Activated CD4-positive, alpha-beta T cell treated with anti-CD3 and anti-CD28 coated beads, Interleukin-2, amount 50 U/mL, for 48 hours (primary cell): ENCODE results near the gene RELN.
A peak's percentile ranks its signal among the peaks of the same experiment; 100 is the strongest.
"Not testable (repeated sequence)": the region's sequence is repeated elsewhere in the genome, so short reads cannot be mapped to it uniquely, and the experiment has no call there.

Source experiments
- DNase-seq, 2 experiments: peaks; one replicate each; pipeline ENCODE4 v3.0.0-alpha.2; 2020

Gene RELN

DNA sequence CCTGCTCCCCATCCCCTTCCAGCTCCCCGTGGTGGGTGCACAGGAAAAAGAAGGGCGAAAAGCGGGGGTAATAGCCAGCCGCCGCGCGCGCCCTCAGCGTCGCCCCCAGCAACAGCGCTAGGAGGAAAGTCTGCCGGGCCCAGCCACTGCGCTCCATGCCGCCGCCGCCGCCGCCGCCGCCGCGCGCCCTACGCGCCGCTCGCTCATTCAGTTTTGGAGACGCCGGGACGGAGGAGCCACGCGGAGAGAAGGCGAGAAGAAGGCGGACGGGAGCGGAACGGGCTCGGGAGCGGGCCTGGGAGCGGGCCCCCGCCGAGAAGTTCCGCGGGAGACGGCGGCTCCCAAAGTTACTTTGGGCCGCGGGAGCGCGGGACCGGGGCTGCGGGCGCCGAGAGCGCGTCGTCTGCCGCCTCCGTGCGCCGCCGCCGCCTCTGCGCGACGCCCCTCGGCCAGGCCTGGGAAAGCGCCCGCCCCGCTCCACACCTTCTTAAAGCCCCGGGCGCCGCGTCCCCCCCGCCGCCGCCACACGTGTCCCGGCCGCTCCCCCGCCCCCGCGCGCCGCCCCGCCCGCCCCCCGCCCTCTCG lies at the start of gene RELN:
Gene RELN, minus strand, starts transcription at position 459 of the 585 bp plus-strand sequence. Its CDS starts 302 bp downstream, at position 157.
- peak in 1 of 2 experiments; percentile 9 for DNase-seq

GRCh38 chr7:104038136-104038535 lies 48.7 kb upstream of the RELN start:
- DNase-seq, result no peak

- DNase-seq, result not testable (repeated sequence)
Observed at GRCh38 chr7:104036889-104037288, 47.4 kb upstream of the RELN start.

- DNase-seq, result no peak
Observed at GRCh38 chr7:104035351-104035750, 45.9 kb upstream of the RELN start.

- no peak for DNase-seq
Observed at GRCh38 chr7:104034679-104035078, 45.2 kb upstream of the RELN start.

- DNase-seq, result no peak
Observed at GRCh38 chr7:104033837-104034236, 44.4 kb upstream of the RELN start.

DNA sequence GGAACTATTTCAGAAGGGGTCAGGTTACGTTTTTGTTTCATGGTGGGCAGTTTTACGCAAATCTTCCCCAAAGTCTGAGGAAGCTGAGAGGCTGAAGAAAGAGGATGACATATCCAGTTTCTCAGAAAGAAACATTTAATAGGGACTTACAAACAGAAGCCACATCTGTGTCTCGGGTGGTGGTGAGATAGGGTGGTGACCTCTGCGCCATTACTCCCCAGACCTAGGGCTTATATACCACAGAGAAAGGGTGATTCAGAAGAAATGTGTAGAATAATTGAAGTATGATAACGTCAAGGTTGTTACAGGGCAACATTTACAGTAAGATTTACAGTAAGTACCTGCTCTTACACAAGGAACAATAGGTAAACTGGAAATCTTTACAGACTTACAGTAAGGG lies 43.0 kb upstream of the RELN start:
- DNase-seq, result no peak

DNA sequence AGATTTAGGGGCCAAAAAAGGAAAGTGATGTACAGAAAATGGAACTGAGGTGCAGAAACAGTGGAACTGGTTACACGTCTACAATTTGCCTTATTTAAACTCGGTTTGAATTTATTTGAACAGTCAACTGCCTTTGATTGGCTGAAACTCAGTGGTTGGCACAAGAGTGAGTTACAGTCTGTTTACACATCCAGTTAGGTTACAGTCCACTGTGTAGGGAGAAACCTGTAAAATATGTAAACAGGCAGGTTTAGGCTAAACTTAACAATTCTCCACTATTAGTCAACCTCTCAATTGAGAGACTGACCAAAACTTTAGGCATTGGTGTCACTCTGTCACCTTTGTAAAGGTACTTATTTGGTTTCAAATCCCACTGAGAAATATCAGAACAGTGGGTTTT lies 40.3 kb upstream of the RELN start:
- DNase-seq, result no peak

DNA sequence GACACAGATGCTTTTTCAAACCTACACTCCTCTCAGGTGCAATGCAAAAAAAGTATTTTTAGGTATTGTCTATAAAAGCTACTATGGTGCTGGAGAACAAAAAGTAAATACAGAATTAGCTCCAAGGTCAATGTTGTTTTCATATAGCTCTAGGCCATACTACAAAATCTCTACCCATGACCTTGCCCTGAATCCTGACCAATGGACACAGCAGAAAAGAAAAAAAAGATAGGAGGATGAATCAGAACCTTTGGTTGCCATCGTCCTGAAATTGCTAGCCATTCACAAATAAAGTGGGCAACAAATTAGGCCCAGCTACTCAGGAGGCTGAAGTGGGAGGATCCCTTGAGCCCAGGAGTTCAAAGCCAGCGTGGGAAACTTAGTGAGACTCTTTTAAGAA lies 35.2 kb upstream of the RELN start:
- DNase-seq, result no peak

- no peak for DNase-seq
Observed at GRCh38 chr7:104023100-104023499, 33.6 kb upstream of the RELN start.

GRCh38 chr7:104018425-104018824 lies 29.0 kb upstream of the RELN start:
- no peak for DNase-seq

DNA sequence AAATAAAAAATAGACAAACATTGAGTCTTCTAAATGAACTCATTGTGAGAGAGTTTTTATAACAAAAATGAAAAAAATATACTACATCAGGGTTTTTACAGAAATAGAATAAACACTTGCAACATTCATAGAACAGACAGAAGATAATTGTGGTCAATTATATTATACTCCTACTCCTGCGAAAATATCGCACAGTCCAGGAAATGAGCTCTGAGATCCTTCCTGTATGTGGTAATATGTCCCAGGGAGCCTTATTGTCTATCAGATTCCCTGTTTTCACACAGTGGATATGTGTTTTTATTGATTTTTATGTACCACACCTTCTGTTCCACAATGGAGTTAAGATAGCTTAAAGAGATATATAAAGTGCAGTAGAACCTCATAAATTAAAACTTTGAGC lies 27.5 kb upstream of the RELN start:
- no peak for DNase-seq

DNA sequence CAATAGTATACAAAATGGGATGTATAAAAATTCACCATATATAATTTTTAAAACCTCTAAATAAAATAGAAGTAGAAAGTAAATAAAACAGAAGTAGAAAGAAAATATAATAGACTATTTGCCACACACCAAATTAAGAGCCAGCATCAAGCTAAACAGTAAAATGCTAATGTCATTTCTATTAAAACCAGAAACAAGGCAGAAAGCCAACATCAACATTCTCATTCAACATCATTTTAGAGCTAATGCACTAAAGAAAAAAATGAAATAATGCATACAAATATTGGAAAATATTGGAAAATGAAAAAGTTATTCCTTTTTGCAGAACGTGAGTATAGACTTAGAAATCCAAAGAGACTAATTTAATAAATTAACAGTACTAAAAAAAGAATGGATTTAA lies 23.4 kb upstream of the RELN start:
- no peak for DNase-seq

GRCh38 chr7:104011829-104012228 lies 22.4 kb upstream of the RELN start:
- no peak for DNase-seq

GRCh38 chr7:104010052-104010909 lies 20.8 kb upstream of the RELN start:
- DNase-seq, result no peak

GRCh38 chr7:104008107-104008506 lies 18.6 kb upstream of the RELN start:
- no peak for DNase-seq

GRCh38 chr7:104007614-104008013 lies 18.2 kb upstream of the RELN start:
- DNase-seq, result no peak

GRCh38 chr7:104005197-104005596 lies 15.7 kb upstream of the RELN start:
- DNase-seq, result no peak

DNA sequence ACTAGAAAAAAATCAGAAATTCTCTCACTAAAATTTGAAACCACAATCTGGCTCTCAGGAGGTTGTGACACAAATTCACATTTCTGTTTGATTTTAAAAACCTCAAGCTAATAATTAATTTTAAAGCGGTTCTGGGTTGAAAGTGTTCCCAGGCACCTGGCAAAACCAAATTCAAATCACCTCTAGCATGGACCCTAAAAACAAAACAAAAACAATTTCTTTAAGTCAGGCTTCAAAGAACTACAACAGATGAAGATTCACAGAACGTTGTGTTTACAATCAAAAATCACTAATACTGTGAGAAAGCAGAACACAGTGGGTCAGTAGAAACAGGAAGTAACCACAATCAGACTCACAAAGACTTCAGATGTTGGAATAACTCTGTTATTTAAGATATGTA lies 7.2 kb upstream of the RELN start:
- DNase-seq, result no peak

- DNase-seq, result no peak
Observed at GRCh38 chr7:103996017-103996551, 6.6 kb upstream of the RELN start.

GRCh38 chr7:103995554-103995953 lies 6.1 kb upstream of the RELN start:
- no peak for DNase-seq

- DNase-seq, result no peak
Observed at GRCh38 chr7:103993551-103993950, 4.1 kb upstream of the RELN start.

DNA sequence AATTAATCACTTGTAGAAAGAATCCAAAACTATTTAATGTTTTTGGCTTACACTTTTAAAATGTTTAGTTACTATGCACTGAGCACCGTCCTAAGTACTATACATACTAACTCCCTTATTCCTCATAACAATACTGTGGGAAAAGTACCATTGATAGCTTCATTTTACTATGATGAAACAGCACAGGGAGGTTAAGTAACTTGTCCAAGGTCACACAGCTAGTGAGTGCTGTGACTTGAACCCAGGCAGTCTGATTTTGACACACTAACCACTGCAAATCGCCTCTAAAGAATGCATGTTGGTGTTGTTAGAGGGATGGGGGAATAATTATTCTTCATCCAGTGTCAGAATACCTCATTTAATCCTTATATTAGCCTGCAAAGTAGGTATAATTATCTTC lies 1.9 kb upstream of the RELN start:
- no peak for DNase-seq

GRCh38 chr7:103990991-103991390 lies 1.5 kb upstream of the RELN start:
- DNase-seq, result no peak
